ENCODE data around the gene MEGF11.
"Not testable (repeated sequence)": the region's sequence is repeated elsewhere in the genome, so short reads cannot be mapped to it uniquely, and the experiment has no call there.

Gene MEGF11

GRCh38 chr15:65884511-65884910 is 369.0 kb downstream of the MEGF11 start:
- H3K4me3 ChIP-seq (ENCODE audit: low read length), result no peak overlapping the region
- TF ChIP-seq ZNF274 (IDR thresholded peaks at IDR 0.05; ENCODE audit: low read depth, low read length), result no peak

- TF ChIP-seq ZNF274 (IDR thresholded peaks at IDR 0.05; ENCODE audit: low read depth, low read length), result no peak
- no peak overlapping the region for H3K4me3 ChIP-seq (ENCODE audit: low read length)
Measured at GRCh38 chr15:65883571-65883970, 370.0 kb downstream of the MEGF11 start.

GRCh38 chr15:65881766-65882434 is 371.6 kb downstream of the MEGF11 start:
- peak overlapping the region; percentile 21; the same call in 1 of the 2 replicates for H3K4me3 ChIP-seq (ENCODE audit: low read length)
- TF ChIP-seq ZNF274 (IDR thresholded peaks at IDR 0.05; ENCODE audit: low read depth, low read length), result no peak

DNA sequence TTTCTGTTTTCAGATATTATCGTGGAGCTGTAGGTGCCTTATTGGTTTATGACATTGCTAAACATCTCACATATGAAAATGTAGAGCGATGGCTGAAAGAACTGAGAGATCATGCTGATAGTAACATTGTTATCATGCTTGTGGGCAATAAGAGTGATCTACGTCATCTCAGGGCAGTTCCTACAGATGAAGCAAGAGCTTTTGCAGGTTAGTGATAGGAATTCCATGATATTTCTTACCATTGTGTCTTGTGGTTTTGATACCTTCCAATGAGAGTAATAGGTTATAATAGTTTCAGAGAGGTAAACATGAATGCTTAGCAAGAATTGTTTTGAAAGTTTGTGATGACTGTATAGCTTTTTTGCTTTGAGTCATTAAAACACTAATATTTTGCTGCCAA is 375.8 kb downstream of the MEGF11 start:
- TF ChIP-seq ZNF274 (IDR thresholded peaks at IDR 0.05; ENCODE audit: low read depth, low read length), result no peak
- no peak overlapping the region for H3K4me3 ChIP-seq (ENCODE audit: low read length)

DNA sequence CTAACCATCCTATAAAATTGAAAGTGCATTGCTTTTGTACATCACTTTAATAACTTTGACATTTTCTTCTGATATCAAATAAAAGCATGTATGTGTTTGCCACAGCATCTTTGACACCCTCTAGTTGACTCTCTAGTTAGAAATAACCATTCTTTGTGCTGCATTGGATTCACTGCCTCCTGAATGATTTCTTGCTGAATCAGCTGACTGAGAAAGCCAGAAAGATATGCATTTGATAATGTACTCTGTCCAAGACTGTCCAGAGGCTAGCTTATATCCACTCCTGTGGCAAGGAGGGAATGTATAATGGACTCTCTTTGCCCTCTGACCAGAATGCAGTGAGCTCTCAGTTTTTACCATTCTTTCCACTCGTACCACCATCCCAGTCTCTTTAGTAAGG is 378.1 kb downstream of the MEGF11 start:
- no peak for TF ChIP-seq ZNF274 (IDR thresholded peaks at IDR 0.05; ENCODE audit: low read depth, low read length)
- H3K4me3 ChIP-seq (ENCODE audit: low read length), result no peak overlapping the region

- TF ChIP-seq ZNF274 (IDR thresholded peaks at IDR 0.05; ENCODE audit: low read depth, low read length), result no peak
- H3K4me3 ChIP-seq (ENCODE audit: low read length), result no peak overlapping the region
Measured at GRCh38 chr15:65873256-65873655, 380.3 kb downstream of the MEGF11 start.

DNA sequence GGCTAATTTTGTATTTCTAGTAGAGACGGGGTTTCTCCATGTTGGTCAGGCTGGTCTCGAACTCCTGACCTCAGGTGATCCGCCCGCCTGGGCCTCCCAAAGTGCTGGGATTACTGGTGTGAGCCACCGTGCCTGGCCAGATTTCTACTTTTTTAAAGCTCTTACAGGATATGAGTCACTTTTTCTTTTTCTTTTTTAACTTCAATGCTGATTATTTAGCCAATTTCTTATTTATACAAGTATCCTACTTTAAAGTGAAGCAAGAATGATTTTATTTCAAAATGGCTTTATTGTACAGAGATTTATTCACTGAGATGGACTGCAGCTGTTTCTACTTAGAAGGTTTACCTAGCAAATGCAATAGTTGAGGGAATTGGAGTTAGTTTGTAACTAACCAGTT is 381.0 kb downstream of the MEGF11 start:
- H3K4me3 ChIP-seq (ENCODE audit: low read length), result not testable (repeated sequence)

GRCh38 chr15:65871886-65872285 is 381.7 kb downstream of the MEGF11 start:
- peak overlapping the region; percentile 16 for H3K4me3 ChIP-seq (ENCODE audit: low read length)

DNA sequence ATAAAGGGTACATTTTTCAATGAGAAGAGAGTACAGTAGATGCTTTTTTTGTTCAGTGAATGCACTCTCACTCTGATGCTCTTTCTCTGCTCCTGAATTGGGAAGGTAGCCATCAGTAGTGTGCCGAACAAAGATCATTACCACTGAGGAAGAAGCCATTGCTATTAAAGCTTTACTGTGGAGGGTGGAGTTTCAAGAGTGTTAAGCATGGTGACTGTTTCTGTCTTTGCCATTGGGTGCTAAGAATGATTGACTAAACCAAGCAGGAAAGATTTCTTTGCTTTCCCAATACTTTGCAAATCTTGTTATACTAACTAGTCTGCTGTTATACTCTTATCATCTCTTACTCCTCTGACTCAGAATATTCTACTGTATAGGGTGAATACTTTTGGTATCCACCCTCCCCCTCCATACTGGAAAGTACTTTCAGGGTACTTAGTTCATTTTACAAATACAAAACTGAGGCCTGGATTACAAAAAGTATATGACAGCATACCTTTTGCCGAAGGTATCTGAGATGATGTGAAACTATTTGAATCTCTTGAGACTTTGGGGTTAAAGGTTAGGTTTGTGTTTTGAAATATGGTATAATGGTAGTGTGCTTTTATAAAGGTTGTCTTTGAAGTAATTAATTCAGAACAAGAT is 382.5 kb downstream of the MEGF11 start:
- H3K4me3 ChIP-seq (ENCODE audit: low read length), result peak overlapping the region; percentile 82
- TF ChIP-seq ZNF274 (IDR thresholded peaks at IDR 0.05; ENCODE audit: low read depth, low read length), result no peak

- peak overlapping the region; percentile 82 for H3K4me3 ChIP-seq (ENCODE audit: low read length)
- no peak for TF ChIP-seq ZNF274 (IDR thresholded peaks at IDR 0.05; ENCODE audit: low read depth, low read length)
Measured at GRCh38 chr15:65869954-65870871, 383.3 kb downstream of the MEGF11 start.

DNA sequence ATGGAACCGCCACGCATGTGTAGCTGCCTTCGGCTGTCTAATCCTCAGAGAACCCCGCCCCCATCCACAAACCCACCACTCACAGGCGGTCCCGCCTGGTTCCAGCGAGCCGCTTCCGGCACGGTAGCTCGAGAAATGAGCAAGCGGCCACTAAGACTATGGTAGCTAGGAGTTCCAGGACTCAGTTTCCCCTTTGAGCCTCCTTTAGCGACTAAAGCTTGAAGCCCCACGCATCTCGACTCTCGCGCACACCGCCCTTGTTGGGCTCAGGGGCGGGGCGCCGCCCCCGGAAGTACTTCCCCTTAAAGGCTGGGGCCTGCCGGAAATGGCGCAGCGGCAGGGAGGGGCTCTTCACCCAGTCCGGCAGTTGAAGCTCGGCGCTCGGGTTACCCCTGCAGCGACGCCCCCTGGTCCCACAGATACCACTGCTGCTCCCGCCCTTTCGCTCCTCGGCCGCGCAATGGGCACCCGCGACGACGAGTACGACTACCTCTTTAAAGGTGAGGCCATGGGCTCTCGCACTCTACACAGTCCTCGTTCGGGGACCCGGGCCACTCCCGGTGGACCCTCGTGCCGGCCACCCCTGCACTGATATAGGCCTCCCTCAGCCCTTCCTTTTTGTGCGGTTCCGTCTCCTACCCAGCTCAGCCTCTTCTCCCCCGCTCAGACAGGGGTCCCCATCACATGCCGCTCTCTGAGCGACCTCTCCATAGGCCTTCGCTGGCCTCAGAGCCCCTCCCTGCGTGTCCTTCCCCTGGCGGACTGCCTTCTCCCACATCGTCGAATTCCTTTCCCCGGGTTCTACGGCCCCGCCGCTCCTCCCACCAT is 384.2 kb downstream of the MEGF11 start, which contains the start of gene RAB11A:
Gene RAB11A, plus strand, starts transcription at position 366 of the 828 bp plus-strand sequence. Its CDS starts 95 bp downstream, at position 461.
- peak within 1 kb of the TSS; percentile 82 for H3K4me3 ChIP-seq (ENCODE audit: low read length)
- no peak for TF ChIP-seq ZNF274 (IDR thresholded peaks at IDR 0.05; ENCODE audit: low read depth, low read length)

DNA sequence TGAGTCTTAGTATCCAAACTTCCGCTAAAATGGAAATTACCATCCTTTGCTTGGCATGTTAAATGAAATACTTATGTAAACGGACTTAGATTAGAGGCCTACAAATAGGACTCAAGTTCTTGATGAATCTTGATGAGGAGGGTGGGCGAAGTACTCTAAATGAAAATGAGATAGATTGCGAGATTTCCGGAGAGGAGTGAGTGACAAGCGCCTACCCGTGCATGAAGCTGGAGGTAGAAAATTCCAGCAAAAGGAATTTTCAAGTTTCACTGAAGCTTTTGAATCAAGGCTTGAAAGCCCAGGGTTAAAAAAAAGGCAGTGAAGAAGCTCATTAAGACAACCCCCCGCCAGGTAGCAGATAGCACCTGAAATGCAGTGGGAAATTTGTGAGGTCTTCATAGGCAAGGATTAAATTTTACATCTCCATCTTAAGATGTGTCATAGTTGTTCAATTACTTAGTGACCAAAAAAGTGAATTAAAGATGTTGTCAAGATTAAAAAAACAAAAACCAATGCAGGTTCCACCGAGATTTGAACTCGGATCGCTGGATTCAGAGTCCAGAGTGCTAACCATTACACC is 384.9 kb downstream of the MEGF11 start:
- TF ChIP-seq ZNF274 (IDR thresholded peaks at IDR 0.05; ENCODE audit: low read depth, low read length), result no peak
- peak overlapping the region; percentile 82; the same call in 1 of the 2 replicates for H3K4me3 ChIP-seq (ENCODE audit: low read length)

GRCh38 chr15:65867933-65868332 is 385.6 kb downstream of the MEGF11 start:
- not testable (repeated sequence) for H3K4me3 ChIP-seq (ENCODE audit: low read length)

GRCh38 chr15:65867244-65867643 is 386.3 kb downstream of the MEGF11 start:
- no peak for TF ChIP-seq ZNF274 (IDR thresholded peaks at IDR 0.05; ENCODE audit: low read depth, low read length)
- no peak overlapping the region for H3K4me3 ChIP-seq (ENCODE audit: low read length)

Measured in GM08714 (cell line).